C4-2B (cell line): ENCODE measurements around the gene CAPN7.

ENCODE experiments used
- CTCF ChIP-seq: fragments of 450-650 bp; conservative IDR thresholded peaks from 2 replicates; pipeline ENCODE4 v1.5.1; 2017; ENCODE audit warnings: mild to moderate bottlenecking
- ZFX ChIP-seq: fragments of 450-650 bp; IDR thresholded peaks from 2 replicates; pipeline ENCODE4 v1.6.1; 2017

- TF ChIP-seq CTCF (no peak), ZFX (no peak)
Observed at GRCh38 chr3:15157441-15157840, 48.6 kb upstream of the CAPN7 start.
